HepG2 (cell line): ENCODE measurements around the gene PPP1R15A. TPM values are rescaled to one million over a fixed set of nuclear protein-coding genes. Genes with fewer than 3 reads are reported as not detected.

Experiments
- AGO1 ChIP-seq: fragments of 200-400 bp; formaldehyde crosslinking; IDR thresholded peaks from 2 replicates; pipeline ENCODE4 v1.6.1; 2017; ENCODE audit warnings: mild to moderate bottlenecking, low read depth, low read length, moderate library complexity; ENCODE audit not compliant: poor library complexity, severe bottlenecking
- ARID3A ChIP-seq: IDR thresholded peaks from 2 replicates; pipeline ENCODE4 v1.6.1; 2012; ENCODE audit warnings: low read depth, low read length, improper control_type of control experiment
- ARID4A ChIP-seq: sonication (generic); formaldehyde crosslinking; IDR thresholded peaks from 2 replicates; pipeline ENCODE4 v1.5.0; 2020; ENCODE audit warnings: mild to moderate bottlenecking, missing genetic modification reagents, borderline replicate concordance
- BCL3 ChIP-seq: sonication (generic); formaldehyde crosslinking; IDR thresholded peaks from 2 replicates; pipeline ENCODE4 v1.5.1; 2020; ENCODE audit warnings: mild to moderate bottlenecking, missing genetic modification reagents, moderate library complexity
- FOXK1 ChIP-seq: sonication (generic); formaldehyde crosslinking; IDR thresholded peaks from 2 replicates; pipeline ENCODE4 v1.4.0; 2020; ENCODE audit warnings: low read depth, missing genetic modification reagents, borderline replicate concordance
- HNF4A ChIP-seq: sonication (generic); formaldehyde crosslinking; IDR thresholded peaks from 2 replicates; pipeline ENCODE4 v1.4.0; 2020; ENCODE audit warnings: missing genetic modification reagents
- HOXA3 ChIP-seq: sonication (generic); formaldehyde crosslinking; IDR thresholded peaks from 2 replicates; pipeline ENCODE4 v1.5.0; 2020; ENCODE audit warnings: missing genetic modification reagents
- KAT8 ChIP-seq: IDR thresholded peaks from 2 replicates; pipeline ENCODE4 v1.6.1; 2016; ENCODE audit warnings: missing genetic modification reagents, missing compliant biosample characterization
- NFE2 ChIP-seq: sonication (generic); formaldehyde crosslinking; IDR thresholded peaks from 2 replicates; pipeline ENCODE4 v1.4.0; 2020; ENCODE audit warnings: missing genetic modification reagents
- RARA ChIP-seq: IDR thresholded peaks from 2 replicates; pipeline ENCODE4 v1.6.1; 2016; ENCODE audit warnings: missing genetic modification reagents, missing compliant biosample characterization
- STAT6 ChIP-seq: sonication (generic); formaldehyde crosslinking; IDR thresholded peaks from 2 replicates; pipeline ENCODE4 v1.4.0; 2020; ENCODE audit warnings: missing genetic modification reagents, mild to moderate bottlenecking, borderline replicate concordance
- TEAD3 ChIP-seq: optimal IDR thresholded peaks from 2 replicates; pipeline ENCODE3; 2016; ENCODE audit warnings: borderline replicate concordance
- ZFY ChIP-seq: sonication (generic); formaldehyde crosslinking; IDR thresholded peaks from 2 replicates; pipeline ENCODE4 v1.4.0; 2020; ENCODE audit warnings: missing genetic modification reagents
- ZNF138 ChIP-seq: sonication (generic); formaldehyde crosslinking; IDR thresholded peaks from 2 replicates; pipeline ENCODE4 v1.5.0; 2020; ENCODE audit warnings: mild to moderate bottlenecking, low read depth, missing genetic modification reagents
- ZNF335 ChIP-seq: sonication (generic); formaldehyde crosslinking; IDR thresholded peaks from 2 replicates; pipeline ENCODE4 v1.4.0; 2020; ENCODE audit warnings: missing genetic modification reagents
- ZNF770 ChIP-seq: sonication (generic); formaldehyde crosslinking; IDR thresholded peaks from 2 replicates; pipeline ENCODE4 v1.5.0; 2020; ENCODE audit warnings: mild to moderate bottlenecking, missing genetic modification reagents
- ZNF772 ChIP-seq: sonication (generic); formaldehyde crosslinking; IDR thresholded peaks from 2 replicates; pipeline ENCODE4 v1.5.0; 2020; ENCODE audit warnings: mild to moderate bottlenecking, missing genetic modification reagents
- polyA plus RNA-seq, 8 experiments: library from polyadenylated mRNA; depleted of rRNA in 3 of 8; stranded (reverse) in 7 of 8; unstranded in 1 of 8; fragments of >200 nt; fragmentation: Illumina TruSeq in 4 of 8; extraction: Trizol in 4 of 8; gene quantifications; 2 replicates each; pipeline versions ENCODE4 v1.2.1 to v1.2.3, GENCODE V29; 2011 to 2016; ENCODE audit warnings: low read depth in 4 of 8, missing spikeins in 1 of 8, mixed read lengths in 1 of 8; ENCODE audit not compliant: insufficient read depth in 1 of 8
- total RNA-seq, 5 experiments: library from RNA; depleted of rRNA; stranded (reverse); fragments of >200 nt; fragmentation: Illumina TruSeq; extraction: Trizol; gene quantifications; 2 replicates each; pipeline ENCODE4 v1.2.3, GENCODE V29; 2016; ENCODE audit warnings: low read depth in 1 of 5

Gene PPP1R15A
- total and polyA plus RNA-seq, 2 of the 13 experiments (the other 11 are each of a cell fraction or from before 2014, with no cell fraction given): 15.6 to 18.5 TPM

- TF ChIP-seq ZNF772 (CRISPR knock-in tag) (peak; percentile 56), ZNF138 (no peak), TEAD3 (CRISPR knock-in tag) (peak; percentile 33), ZNF770 (CRISPR knock-in tag) (peak; percentile 98), FOXK1 (CRISPR knock-in tag) (peak; percentile 10; the same call in 1 of the 2 replicates), STAT6 (no peak), ZFY (CRISPR knock-in tag) (peak; percentile 64), BCL3 (0 out of 2 replicates have a peak, but pooled peaks have one; percentile 69), ZNF335 (peak; percentile 84; the same call in 1 of the 2 replicates), ARID3A (no peak), HNF4A (CRISPR knock-in tag) (peak; percentile 12), HOXA3 (CRISPR knock-in tag) (peak; percentile 67), RARA (CRISPR knock-in tag) (peak; percentile 54), KAT8 (peak; percentile 81), ARID4A (CRISPR knock-in tag) (peak; percentile 56; the same call in 1 of the 2 replicates), AGO1 (no peak), NFE2 (CRISPR knock-in tag) (0 out of 2 replicates have a peak, but pooled peaks have one; percentile 7)
Observed at GRCh38 chr19:48899781-48900476, 27.7 kb downstream of the PPP1R15A start, which contains the start of gene NUCB1 (continued).
